Activated B cell treated with CpG ODN at 0.5 μM for 24 hours (primary cell): ENCODE data around the gene TBR1. TPM values are rescaled to one million over a fixed set of nuclear protein-coding genes. Genes with fewer than 3 reads are reported as not detected.

Experiments used
- ATAC-seq: fragments of 200-7000 bp; cut with Tn5 transposase; one replicate; pipeline ENCODE4 v1.10.0; 2021; ENCODE audit warnings: low read depth, mild to moderate bottlenecking, moderate library complexity
- CTCF ChIA-PET: fragments of 350-600 bp; sonication (Branson Sonifier 250); formaldehyde crosslinking; loops from one replicate; lab custom pipeline; 2021; ENCODE audit warnings: antibody characterized with exemption; lab: Charles Lee
- POLR2A ChIA-PET: fragments of 350-600 bp; sonication (Branson Sonifier 250); formaldehyde crosslinking; loops from one replicate; lab custom pipeline; 2021; ENCODE audit warnings: antibody characterized with exemption; lab: Charles Lee
- DNase-seq: peaks from one replicate; pipeline ENCODE4 v3.0.0; 2022
- H3K27ac Mint-ChIP-seq: one replicate; pipeline ENCODE4 v1.8.0; 2020; ENCODE audit warnings: mixed read lengths
- H3K27me3 Mint-ChIP-seq: one replicate; pipeline ENCODE4 v1.8.0; 2021; ENCODE audit warnings: mixed read lengths
- H3K36me3 Mint-ChIP-seq: one replicate; pipeline ENCODE4 v1.8.0; 2021; ENCODE audit warnings: low read depth, mixed read lengths
- H3K4me1 Mint-ChIP-seq: one replicate; pipeline ENCODE4 v1.8.0; 2021; ENCODE audit warnings: mixed read lengths
- H3K4me3 Mint-ChIP-seq: one replicate; pipeline ENCODE4 v1.8.0; 2020; ENCODE audit warnings: mild to moderate bottlenecking, mixed read lengths
- H3K9me3 Mint-ChIP-seq: one replicate; pipeline ENCODE4 v1.8.0; 2020; ENCODE audit warnings: mixed read lengths
- CTCF ChIP-seq: fragments of 200-600 bp; IDR thresholded peaks from one replicate; pipeline ENCODE4 v1.8.0; 2022; ENCODE audit warnings: antibody characterized with exemption, mild to moderate bottlenecking
- intact Hi-C: fragments of 100-400 bp; cut with micrococcal nuclease; formaldehyde crosslinking; loops from one replicate; pipeline ENCODE4 v1.15.1; 2024
- total RNA-seq: library from RNA; stranded (reverse); gene quantifications from 2 replicates; pipeline ENCODE4 v1.2.3, GENCODE V29; 2022

The TBR1 gene
- total RNA-seq, 1 donor from 2014 or later: 0.02 TPM

DNA sequence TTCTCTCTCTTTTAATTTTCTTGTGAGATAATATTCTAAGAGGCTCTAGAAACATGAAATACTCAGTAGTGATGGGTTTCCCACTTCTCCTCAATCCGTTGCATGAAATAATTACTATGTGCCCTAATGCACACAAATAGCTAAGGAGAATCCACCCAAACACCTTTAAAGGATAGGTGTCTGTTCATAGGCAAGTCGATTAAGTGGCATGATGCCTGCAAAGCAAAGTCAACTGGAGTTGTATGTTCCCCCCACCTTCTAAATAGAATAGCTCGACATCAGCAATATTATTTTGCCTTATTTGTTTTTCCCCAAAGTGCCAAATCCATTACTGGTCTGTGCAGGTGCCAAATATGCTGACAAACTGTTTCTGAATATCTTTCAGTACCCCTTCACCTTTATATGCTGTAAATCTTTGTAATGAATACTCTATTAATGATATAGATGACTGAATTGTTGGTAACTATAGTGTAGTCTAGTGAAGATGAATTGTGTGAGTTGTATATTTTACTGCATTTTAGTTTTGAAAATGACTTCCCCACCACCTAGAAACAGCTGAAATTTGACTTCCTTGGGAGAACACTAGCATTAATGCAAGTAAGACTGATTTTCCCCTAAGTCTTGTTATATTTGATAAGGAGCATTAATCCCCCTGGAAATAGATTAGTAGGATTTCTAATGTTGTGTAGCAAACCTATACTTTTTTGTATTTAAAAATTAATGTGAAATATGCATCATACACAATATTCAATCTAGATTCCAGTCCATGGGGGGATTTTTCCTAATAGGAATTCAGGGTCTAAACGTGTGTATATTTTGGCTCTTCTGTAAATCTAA is 9.0 kb downstream of the TBR1 start:
- ATAC-seq: no peak
- H3K27ac Mint-ChIP-seq: no peak overlapping the region

GRCh38 chr2:161425728-161426454 is 9.8 kb downstream of the TBR1 start:
- H3K27me3 Mint-ChIP-seq: peaks cover 67% of the 10 kb centered on the region
- ATAC-seq: no peak
- no peak for DNase-seq
- intact Hi-C loops: loop anchor here (1.0 to 10.0 kb wide), 2 partner anchors 10 to 699 kb away; partner anchors contain the start of gene TBR1
- no peak overlapping the region for H3K27ac Mint-ChIP-seq
- ChIA-PET POLR2A (no interaction called here), CTCF (no interaction called here)
- H3K36me3 Mint-ChIP-seq: no peaks in the 10 kb centered on the region
- H3K4me1 Mint-ChIP-seq: peaks cover 31% of the 10 kb centered on the region
- H3K4me3 Mint-ChIP-seq: no peak overlapping the region
- H3K9me3 Mint-ChIP-seq: peaks cover 2% of the 10 kb centered on the region
- TF ChIP-seq CTCF: no peak

More for the DNA sequence above, 9.0 kb downstream of the TBR1 start:
- Mint-ChIP-seq H3K9me3 (peaks cover 2% of the 10 kb centered on the region), H3K4me1 (peaks cover 31% of the 10 kb centered on the region), H3K27me3 (peaks cover 73% of the 10 kb centered on the region), H3K36me3 (no peaks in the 10 kb centered on the region), H3K4me3 (peak overlapping the region; percentile 33)
- no peak for DNase-seq
- CTCF ChIA-PET: no interaction called here
- no peak for TF ChIP-seq CTCF
- intact Hi-C loops: loop anchor here (1.0 to 10.0 kb wide), 2 partner anchors 9 to 700 kb away; partner anchors contain the start of gene TBR1
- POLR2A ChIA-PET: no interaction called here

DNA sequence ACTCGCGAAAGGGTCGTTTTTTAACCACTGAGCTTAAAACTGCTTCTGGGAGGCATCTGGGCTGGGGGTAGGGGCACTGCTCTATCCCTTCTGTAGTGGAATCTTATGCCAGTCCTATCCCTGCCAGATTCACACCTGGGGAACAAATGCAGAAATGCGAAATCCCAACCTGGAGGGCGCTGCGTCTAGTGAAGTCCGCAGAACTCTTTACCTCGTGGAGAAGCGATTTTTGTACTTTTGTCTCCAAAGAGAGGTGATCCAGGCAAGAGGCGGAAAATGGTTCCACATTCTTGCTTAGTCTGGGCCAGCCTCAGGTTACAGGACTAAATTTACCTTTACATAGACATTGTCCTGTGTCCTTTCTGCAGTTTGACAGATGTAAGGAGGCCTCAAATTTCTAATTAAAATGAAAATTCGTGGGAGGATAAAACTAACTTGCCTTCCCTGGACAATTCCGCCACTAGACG is 10.4 kb downstream of the TBR1 start:
- no peak for TF ChIP-seq CTCF
- CTCF ChIA-PET: no interaction called here
- DNase-seq (no peak), ATAC-seq (no peak)
- POLR2A ChIA-PET: no interaction called here
- H3K9me3 Mint-ChIP-seq: peaks cover 2% of the 10 kb centered on the region
- no peak overlapping the region for H3K4me3 Mint-ChIP-seq
- H3K27ac Mint-ChIP-seq: no peak overlapping the region
- no peaks in the 10 kb centered on the region for H3K36me3 Mint-ChIP-seq
- peaks cover 63% of the 10 kb centered on the region for H3K27me3 Mint-ChIP-seq
- intact Hi-C loops: loop anchor here (10.0 kb wide), 1 partner anchor 698 kb away; no protein-coding TSS in a partner anchor
- H3K4me1 Mint-ChIP-seq: peaks cover 31% of the 10 kb centered on the region

GRCh38 chr2:161426922-161427663 is 11.0 kb downstream of the TBR1 start:
- Mint-ChIP-seq H3K36me3 (no peaks in the 10 kb centered on the region), H3K4me3 (peak overlapping the region; percentile 68), H3K27ac (no peak overlapping the region), H3K27me3 (peaks cover 63% of the 10 kb centered on the region), H3K9me3 (peaks cover 2% of the 10 kb centered on the region), H3K4me1 (peaks cover 31% of the 10 kb centered on the region)
- no peak for TF ChIP-seq CTCF
- ATAC-seq (no peak), DNase-seq (no peak)
- CTCF ChIA-PET: no interaction called here
- intact Hi-C loops: loop anchor here (10.0 kb wide), 1 partner anchor 698 kb away; no protein-coding TSS in a partner anchor
- POLR2A ChIA-PET: no interaction called here
